ENCODE results near the gene MAGI3.
A peak's percentile ranks its signal among the peaks of the same experiment; 100 is the strongest.

The MAGI3 gene

DNA sequence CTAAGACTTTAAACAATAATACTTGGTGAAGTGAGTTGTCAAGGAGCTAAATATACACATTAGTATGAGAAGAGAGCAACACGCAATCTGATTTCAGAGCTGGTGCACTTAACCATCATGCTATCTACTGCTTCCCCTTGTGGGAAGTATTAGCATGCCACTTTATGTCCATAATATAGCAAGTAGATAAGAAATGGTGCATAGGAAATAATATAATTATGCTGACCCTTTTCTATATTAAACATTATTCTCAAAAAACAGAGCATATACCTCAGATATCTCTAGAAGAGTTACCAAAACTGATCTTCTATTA is 63.4 kb downstream of the MAGI3 start:
- no peak overlapping the region for H3K27ac ChIP-seq (ENCODE audit: low read length)
- peaks cover 13% of the 10 kb centered on the region for H3K4me1 ChIP-seq (ENCODE audit: low read length)
- no peaks in the 10 kb centered on the region for H3K79me2 ChIP-seq (ENCODE audit: low read length)
- no peak overlapping the region for H3K4me3 ChIP-seq (ENCODE audit: low read length)
- no peaks in the 10 kb centered on the region for H4K20me1 ChIP-seq (ENCODE audit: insufficient read depth, low read length)
- no peak overlapping the region for H3K9ac ChIP-seq (ENCODE audit: low read length)
- H3K4me2 ChIP-seq (ENCODE audit: low read length) = no peak overlapping the region
- H3K27me3 ChIP-seq (ENCODE audit: low read depth, low read length) = no peaks in the 10 kb centered on the region
- TF ChIP-seq EZH2phosphoT487 (IDR thresholded peaks at IDR 0.05; ENCODE audit: low read depth) = no peak
- TF ChIP-seq, protein P1, sequence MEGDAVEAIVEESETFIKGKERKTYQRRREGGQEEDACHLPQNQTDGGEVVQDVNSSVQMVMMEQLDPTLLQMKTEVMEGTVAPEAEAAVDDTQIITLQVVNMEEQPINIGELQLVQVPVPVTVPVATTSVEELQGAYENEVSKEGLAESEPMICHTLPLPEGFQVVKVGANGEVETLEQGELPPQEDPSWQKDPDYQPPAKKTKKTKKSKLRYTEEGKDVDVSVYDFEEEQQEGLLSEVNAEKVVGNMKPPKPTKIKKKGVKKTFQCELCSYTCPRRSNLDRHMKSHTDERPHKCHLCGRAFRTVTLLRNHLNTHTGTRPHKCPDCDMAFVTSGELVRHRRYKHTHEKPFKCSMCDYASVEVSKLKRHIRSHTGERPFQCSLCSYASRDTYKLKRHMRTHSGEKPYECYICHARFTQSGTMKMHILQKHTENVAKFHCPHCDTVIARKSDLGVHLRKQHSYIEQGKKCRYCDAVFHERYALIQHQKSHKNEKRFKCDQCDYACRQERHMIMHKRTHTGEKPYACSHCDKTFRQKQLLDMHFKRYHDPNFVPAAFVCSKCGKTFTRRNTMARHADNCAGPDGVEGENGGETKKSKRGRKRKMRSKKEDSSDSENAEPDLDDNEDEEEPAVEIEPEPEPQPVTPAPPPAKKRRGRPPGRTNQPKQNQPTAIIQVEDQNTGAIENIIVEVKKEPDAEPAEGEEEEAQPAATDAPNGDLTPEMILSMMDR (IDR thresholded peaks at IDR 0.05; ENCODE audit: low read depth, low read length) = peak; percentile 9; the same call in 1 of the 2 replicates
- no peaks in the 10 kb centered on the region for H3K36me3 ChIP-seq (replicated peaks; ENCODE audit: low read depth, low read length)
- no peak overlapping the region for H2AFZ ChIP-seq (ENCODE audit: low read depth, low read length)
- H3K9me3 ChIP-seq (ENCODE audit: insufficient read depth, low read length) = no peaks in the 10 kb centered on the region

DNA sequence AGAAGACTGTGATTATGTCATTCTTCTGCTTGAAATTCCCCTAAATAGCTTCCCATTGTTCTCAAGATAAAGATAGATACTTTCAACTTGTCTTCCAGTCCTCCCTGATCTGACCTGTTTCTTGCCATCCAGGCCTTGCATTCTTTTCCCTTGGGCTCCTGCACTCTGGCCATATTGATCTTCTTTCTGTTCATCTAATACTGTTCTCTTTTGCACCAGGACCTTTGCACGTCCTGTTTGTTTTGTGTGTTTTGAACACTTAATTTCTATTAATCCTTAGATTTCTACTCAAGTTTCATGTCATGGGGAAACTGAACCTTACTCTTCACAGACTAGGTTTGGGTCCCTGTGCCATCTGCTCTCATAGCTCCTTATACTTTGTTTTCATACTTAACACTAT is 65.1 kb downstream of the MAGI3 start:
- TF ChIP-seq, protein P1 (IDR thresholded peaks at IDR 0.05; ENCODE audit: low read depth, low read length) = no peak
- no peak for TF ChIP-seq EZH2phosphoT487 (IDR thresholded peaks at IDR 0.05; ENCODE audit: low read depth)
- no peak overlapping the region for H2AFZ ChIP-seq (ENCODE audit: low read depth, low read length)
- no peak overlapping the region for H3K4me3 ChIP-seq (ENCODE audit: low read length)
- H4K20me1 ChIP-seq (ENCODE audit: insufficient read depth, low read length) = no peaks in the 10 kb centered on the region
- peaks cover 13% of the 10 kb centered on the region for H3K4me1 ChIP-seq (ENCODE audit: low read length)
- H3K9me3 ChIP-seq (ENCODE audit: insufficient read depth, low read length) = no peaks in the 10 kb centered on the region
- H3K9ac ChIP-seq (ENCODE audit: low read length) = no peak overlapping the region
- no peak overlapping the region for H3K27ac ChIP-seq (ENCODE audit: low read length)
- H3K27me3 ChIP-seq (ENCODE audit: low read depth, low read length) = no peaks in the 10 kb centered on the region
- H3K4me2 ChIP-seq (ENCODE audit: low read length) = no peak overlapping the region
- H3K79me2 ChIP-seq (ENCODE audit: low read length) = no peaks in the 10 kb centered on the region
- H3K36me3 ChIP-seq (replicated peaks; ENCODE audit: low read depth, low read length) = no peaks in the 10 kb centered on the region

DNA sequence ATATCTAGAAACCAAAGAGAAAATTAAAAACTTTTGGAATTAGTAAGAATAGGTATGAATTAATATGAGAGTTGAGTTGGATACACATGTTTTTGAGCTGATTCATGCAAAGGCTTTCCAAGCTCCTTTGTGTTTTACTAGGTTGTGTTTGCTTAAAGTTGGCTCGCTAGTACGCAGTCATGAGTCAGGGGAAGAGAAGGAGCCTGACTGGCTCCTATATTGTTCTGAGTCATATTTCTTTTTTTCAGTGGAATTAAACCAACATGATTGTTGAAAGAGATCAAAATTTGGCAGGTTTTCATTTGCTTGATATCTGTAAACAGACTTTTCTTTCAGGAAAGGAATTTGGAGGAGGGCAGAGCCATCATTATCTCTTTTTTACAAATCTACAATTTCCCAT is 66.7 kb downstream of the MAGI3 start:
- Histone ChIP-seq H4K20me1 (ENCODE audit: insufficient read depth, low read length) (no peaks in the 10 kb centered on the region), H2AFZ (ENCODE audit: low read depth, low read length) (no peak overlapping the region), H3K79me2 (ENCODE audit: low read length) (no peaks in the 10 kb centered on the region), H3K9ac (ENCODE audit: low read length) (no peak overlapping the region), H3K4me1 (ENCODE audit: low read length) (peaks cover 10% of the 10 kb centered on the region), H3K27me3 (ENCODE audit: low read depth, low read length) (no peaks in the 10 kb centered on the region), H3K9me3 (ENCODE audit: insufficient read depth, low read length) (no peaks in the 10 kb centered on the region), H3K27ac (ENCODE audit: low read length) (no peak overlapping the region), H3K4me3 (ENCODE audit: low read length) (no peak overlapping the region), H3K36me3 (replicated peaks; ENCODE audit: low read depth, low read length) (no peaks in the 10 kb centered on the region), H3K4me2 (ENCODE audit: low read length) (no peak overlapping the region)
- TF ChIP-seq, protein P1 (IDR thresholded peaks at IDR 0.05; ENCODE audit: low read depth, low read length) = no peak
- no peak for TF ChIP-seq EZH2phosphoT487 (IDR thresholded peaks at IDR 0.05; ENCODE audit: low read depth)

DNA sequence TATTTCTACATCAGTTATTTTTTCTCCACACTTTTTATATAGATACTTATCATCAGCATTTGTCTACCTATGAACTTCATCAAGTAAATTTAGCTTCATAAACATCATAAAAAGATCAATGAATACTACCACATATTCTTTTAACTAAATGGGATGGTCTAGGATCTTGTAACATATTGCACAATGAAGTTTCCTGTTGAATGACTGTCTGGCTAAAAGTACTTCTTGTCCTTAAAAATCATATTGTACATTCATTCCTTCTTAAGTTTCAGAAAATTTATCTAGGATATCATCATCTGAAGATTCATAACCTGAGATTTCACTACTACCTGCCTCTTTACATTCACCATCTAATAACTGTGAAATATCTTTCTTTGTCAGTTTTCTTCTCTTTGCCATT is 69.0 kb downstream of the MAGI3 start:
- Histone ChIP-seq H3K9ac (ENCODE audit: low read length) (no peak overlapping the region), H3K79me2 (ENCODE audit: low read length) (no peaks in the 10 kb centered on the region), H3K9me3 (ENCODE audit: insufficient read depth, low read length) (no peaks in the 10 kb centered on the region), H3K27ac (ENCODE audit: low read length) (no peak overlapping the region), H4K20me1 (ENCODE audit: insufficient read depth, low read length) (no peaks in the 10 kb centered on the region), H2AFZ (ENCODE audit: low read depth, low read length) (no peak overlapping the region), H3K4me3 (ENCODE audit: low read length) (no peak overlapping the region), H3K4me1 (ENCODE audit: low read length) (no peaks in the 10 kb centered on the region), H3K36me3 (replicated peaks; ENCODE audit: low read depth, low read length) (no peaks in the 10 kb centered on the region), H3K4me2 (ENCODE audit: low read length) (no peak overlapping the region), H3K27me3 (ENCODE audit: low read depth, low read length) (no peaks in the 10 kb centered on the region)
- TF ChIP-seq EZH2phosphoT487 (IDR thresholded peaks at IDR 0.05; ENCODE audit: low read depth) = no peak
- TF ChIP-seq, protein P1 (IDR thresholded peaks at IDR 0.05; ENCODE audit: low read depth, low read length) = no peak

All from OCI-LY3 (cell line).